H1 (cell line): ENCODE measurements around the gene GIPC2. TPM values are rescaled to one million over a fixed set of nuclear protein-coding genes. Genes with fewer than 3 reads are reported as not detected.

Experiments used
- HDAC6 ChIP-seq: IDR thresholded peaks from one replicate; pipeline ENCODE4 v1.7.1; 2012; ENCODE audit warnings: low read depth, mild to moderate bottlenecking, inconsistent platforms, low read length, moderate library complexity
- polyA plus RNA-seq, 7 experiments: library from polyadenylated mRNA; depleted of rRNA in 3 of 7; stranded (reverse) in 5 of 7; unstranded in 2 of 7; fragments of >200 nt in 5 of 7; fragments of 200-250 nt in 2 of 7; gene quantifications; 1 replicate in 5 of 7; 2 replicates in 1 of 7; 4 replicates in 1 of 7; pipeline versions ENCODE4 v1.2.1 to v1.2.3, GENCODE V29; 2011 to 2013; ENCODE audit warnings: missing spikeins in 2 of 7, mixed read lengths in 2 of 7
- total RNA-seq: library from RNA; stranded (reverse); fragmentation: NEBNext Ultra II Directional; extraction: Animal tissue kit (Norgen Biotek cat#: 25700); gene quantifications from 2 replicates; pipeline ENCODE4 v1.2.1, GENCODE V29; 2021

GIPC2 gene
- total and polyA plus RNA-seq, 2 of the 8 experiments (the other 6 are each of a cell fraction or from before 2014, with no cell fraction given): 0.29 to 0.69 TPM

- TF ChIP-seq HDAC6: no peak
These were observed 7.1 kb downstream of the GIPC2 start (continued) for GRCh38 chr1:78052685-78053405.
